Gastroesophageal sphincter (tissue), 4 donors: ENCODE results near the gene GZMM. TPM values are rescaled to one million over a fixed set of nuclear protein-coding genes. Genes with fewer than 3 reads are reported as not detected.
A peak's percentile ranks its signal among the peaks of the same experiment; 100 is the strongest.

Experiments used
- ATAC-seq: fragments of 150-250 bp; one replicate; pipeline ENCODE4 v1.9.1; 2016; ENCODE audit warnings: mild to moderate bottlenecking, moderate library complexity
- H3K27ac ChIP-seq, 4 donors: fragments of 200-600 bp; sonication (generic) in 3 of 4; 1 replicate in 3 of 4; 2 replicates in 1 of 4; pipeline ENCODE4 v1.5.1; 2016 to 2019
- H3K27me3 ChIP-seq: fragments of 200-600 bp; sonication (generic); one replicate; pipeline ENCODE4 v1.5.1; 2019
- H3K36me3 ChIP-seq, 2 donors: fragments of 200-600 bp; sonication (generic); one replicate each; pipeline ENCODE4 v1.5.1; 2019; ENCODE audit warnings: control low read depth in 1 of 2
- H3K4me1 ChIP-seq, 3 donors: fragments of 200-600 bp; sonication (generic); 1 replicate in 2 of 3; 2 replicates in 1 of 3; pipeline ENCODE4 v1.5.1; 2016 to 2019; ENCODE audit warnings: control low read depth in 2 of 3
- H3K4me3 ChIP-seq, 2 donors: fragments of 200-600 bp; sonication (generic); one replicate each; pipeline ENCODE4 v1.5.1; 2019; ENCODE audit warnings: mild to moderate bottlenecking in 1 of 2, moderate library complexity in 1 of 2
- H3K9me3 ChIP-seq, 3 donors: fragments of 200-600 bp; sonication (generic); one replicate each; pipeline ENCODE4 v1.5.1; 2017 to 2019; ENCODE audit warnings: control low read depth in 2 of 3
- EP300 ChIP-seq: sonication (generic); formaldehyde crosslinking; IDR thresholded peaks from one replicate; pipeline ENCODE4 v1.6.1; 2017; ENCODE audit warnings: antibody characterized with exemption, mild to moderate bottlenecking
- POLR2A ChIP-seq, 2 donors: fragments of 450-650 bp; IDR thresholded peaks; one replicate each; pipeline ENCODE4 v1.6.1; 2017; ENCODE audit warnings: antibody characterized with exemption in 2 of 2, mild to moderate bottlenecking in 2 of 2, moderate library complexity in 1 of 2
- POLR2AphosphoS5 ChIP-seq: sonication (generic); formaldehyde crosslinking; IDR thresholded peaks from one replicate; pipeline ENCODE4 v1.6.1; 2017; ENCODE audit warnings: antibody characterized with exemption
- WGBS, 2 donors: methylation state at CpG; one replicate each; pipeline ENCODE4 v1.1.5; 2018; ENCODE audit warnings: low coverage in 1 of 2; 5-methylcytosine and 5-hydroxymethylcytosine counted together
- total RNA-seq, 4 donors: library from RNA; depleted of rRNA; stranded (reverse); fragments of >200 nt; gene quantifications; one replicate each; pipeline ENCODE4 v1.1.0, GENCODE V29; 2016
- TF ChIP-seq, protein P1 (sequence below), 4 experiments: fragments of 200-600 bp in 2 of 4; fragments of 450-650 bp in 2 of 4; sonication (generic) in 1 of 4; IDR thresholded peaks; one replicate each; pipeline ENCODE4 v1.5.1; 2017 to 2019; ENCODE audit warnings: antibody characterized with exemption in 4 of 4, mild to moderate bottlenecking in 2 of 4, moderate library complexity in 2 of 4

The GZMM gene
- total RNA-seq, 4 donors from 2014 or later, result 0.62 to 1.8 TPM; not detected in 2

DNA sequence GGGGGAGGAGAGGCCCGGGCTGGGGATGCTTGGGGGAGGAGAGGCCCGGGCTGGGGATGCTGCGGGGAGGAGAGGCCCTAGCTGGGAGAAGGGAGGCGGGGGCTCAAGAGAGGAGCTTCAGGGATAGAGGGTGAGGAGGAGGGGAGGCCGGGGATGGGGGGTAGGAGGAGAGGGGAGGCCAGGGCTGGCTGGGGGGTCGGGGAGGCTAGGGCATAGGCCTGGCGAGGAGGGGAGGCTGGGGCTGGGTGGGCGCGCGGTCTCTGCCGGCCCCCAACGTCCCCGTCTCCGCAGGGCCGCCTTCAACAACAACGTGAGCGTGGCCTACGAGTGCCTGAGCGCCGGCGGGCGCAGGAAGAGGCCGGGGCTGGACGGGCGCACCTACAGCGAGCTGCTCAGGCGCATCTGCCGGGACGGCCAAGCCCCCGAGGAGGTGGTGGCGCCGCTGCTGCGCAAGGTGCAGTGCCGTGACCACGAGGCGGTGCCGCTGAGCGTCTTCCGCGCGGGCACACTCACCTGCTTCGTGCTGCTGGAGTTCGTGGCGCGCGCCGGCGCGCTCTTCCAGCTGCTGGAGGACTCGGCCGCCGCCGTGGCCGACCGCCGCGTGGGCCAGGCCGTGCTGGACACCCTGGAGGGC lies 25.1 kb upstream of the GZMM start:
- Histone ChIP-seq H3K27me3 (no peaks in the 10 kb centered on the region), H3K4me3 (no peak overlapping the region), H3K4me1 (no peaks in the 10 kb centered on the region), H3K27ac (no peak overlapping the region), H3K9me3 (no peaks in the 10 kb centered on the region), H3K36me3 (peaks cover 0 to 25% of the 10 kb centered on the region in 2 donors)
- ATAC-seq, result peak; percentile 34
- 100% methylated on average over 1 of the region's 58 CpGs; no CpG with 5 or more reads in 1 of the 2 donors for WGBS, 2 donors
- TF ChIP-seq, protein P1, sequence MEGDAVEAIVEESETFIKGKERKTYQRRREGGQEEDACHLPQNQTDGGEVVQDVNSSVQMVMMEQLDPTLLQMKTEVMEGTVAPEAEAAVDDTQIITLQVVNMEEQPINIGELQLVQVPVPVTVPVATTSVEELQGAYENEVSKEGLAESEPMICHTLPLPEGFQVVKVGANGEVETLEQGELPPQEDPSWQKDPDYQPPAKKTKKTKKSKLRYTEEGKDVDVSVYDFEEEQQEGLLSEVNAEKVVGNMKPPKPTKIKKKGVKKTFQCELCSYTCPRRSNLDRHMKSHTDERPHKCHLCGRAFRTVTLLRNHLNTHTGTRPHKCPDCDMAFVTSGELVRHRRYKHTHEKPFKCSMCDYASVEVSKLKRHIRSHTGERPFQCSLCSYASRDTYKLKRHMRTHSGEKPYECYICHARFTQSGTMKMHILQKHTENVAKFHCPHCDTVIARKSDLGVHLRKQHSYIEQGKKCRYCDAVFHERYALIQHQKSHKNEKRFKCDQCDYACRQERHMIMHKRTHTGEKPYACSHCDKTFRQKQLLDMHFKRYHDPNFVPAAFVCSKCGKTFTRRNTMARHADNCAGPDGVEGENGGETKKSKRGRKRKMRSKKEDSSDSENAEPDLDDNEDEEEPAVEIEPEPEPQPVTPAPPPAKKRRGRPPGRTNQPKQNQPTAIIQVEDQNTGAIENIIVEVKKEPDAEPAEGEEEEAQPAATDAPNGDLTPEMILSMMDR (IDR thresholded peaks at IDR 0.05), result peak in 1 of 4 experiments; percentile 15
- no peak for TF ChIP-seq POLR2AphosphoS5

DNA sequence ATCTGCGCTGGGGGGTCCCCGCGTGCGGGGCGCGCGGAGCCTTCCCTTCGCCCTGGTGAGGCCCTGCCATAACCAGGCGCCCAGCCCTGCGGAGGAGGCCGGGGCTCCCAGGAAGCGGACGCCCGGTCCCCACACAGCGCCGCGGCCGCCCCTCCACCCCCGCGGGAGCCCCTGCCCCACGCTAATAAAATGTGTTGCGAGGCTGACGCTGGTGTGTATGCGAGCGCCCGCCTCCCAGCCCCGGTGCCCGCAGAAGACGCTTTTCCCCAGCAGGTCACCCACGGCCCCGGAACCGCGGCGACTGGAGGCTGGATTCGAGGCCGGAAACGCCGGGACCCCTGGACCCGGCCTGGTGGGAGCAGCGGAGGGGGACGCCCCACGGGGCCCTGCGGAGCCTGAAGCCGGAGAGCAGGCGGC lies 24.4 kb upstream of the GZMM start:
- Histone ChIP-seq H3K27ac (no peak overlapping the region), H3K4me3 (no peak overlapping the region), H3K4me1 (no peaks in the 10 kb centered on the region), H3K36me3 (peaks cover 0 to 25% of the 10 kb centered on the region in 2 donors), H3K9me3 (no peaks in the 10 kb centered on the region), H3K27me3 (no peaks in the 10 kb centered on the region)
- no peak for ATAC-seq
- no peak for TF ChIP-seq POLR2A (IDR thresholded peaks at IDR 0.05)
- no peak for TF ChIP-seq POLR2AphosphoS5
- no peak for TF ChIP-seq EP300
- TF ChIP-seq, protein P1 (IDR thresholded peaks at IDR 0.05), result no peak
- WGBS, 2 donors, result no CpG with 5 or more reads among the region's 45 CpGs

DNA sequence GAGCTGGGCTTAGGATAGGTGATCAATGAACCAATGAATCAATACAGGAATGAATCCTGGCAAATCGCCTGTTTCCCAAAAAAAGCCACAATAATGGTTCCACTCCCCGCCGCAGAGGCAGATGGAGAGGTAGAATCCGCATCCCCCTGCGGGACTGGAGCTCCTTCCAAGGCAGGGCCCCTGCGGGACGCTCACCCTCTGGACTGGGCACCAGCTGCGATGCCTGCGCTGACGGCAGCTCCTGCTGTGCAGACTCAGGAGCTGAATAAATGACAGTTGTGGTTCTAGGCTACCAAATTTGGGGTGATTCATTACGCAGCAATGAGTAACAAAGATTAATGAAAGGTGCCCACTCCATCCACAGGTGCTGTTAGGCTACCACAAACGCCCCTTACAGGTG lies 21.1 kb upstream of the GZMM start:
- no peak for ATAC-seq
- Histone ChIP-seq H3K27ac (no peak overlapping the region), H3K4me3 (no peak overlapping the region), H3K9me3 (no peaks in the 10 kb centered on the region), H3K4me1 (no peaks in the 10 kb centered on the region), H3K36me3 (peaks cover 0 to 25% of the 10 kb centered on the region in 2 donors), H3K27me3 (peaks cover 8% of the 10 kb centered on the region)
- 93% methylated on average over 6 of the region's 12 CpGs; no CpG with 5 or more reads in 1 of the 2 donors for WGBS, 2 donors
- no peak for TF ChIP-seq POLR2AphosphoS5
- TF ChIP-seq, protein P1 (IDR thresholded peaks at IDR 0.05), result no peak
- TF ChIP-seq POLR2A (IDR thresholded peaks at IDR 0.05), result no peak
- no peak for TF ChIP-seq EP300

DNA sequence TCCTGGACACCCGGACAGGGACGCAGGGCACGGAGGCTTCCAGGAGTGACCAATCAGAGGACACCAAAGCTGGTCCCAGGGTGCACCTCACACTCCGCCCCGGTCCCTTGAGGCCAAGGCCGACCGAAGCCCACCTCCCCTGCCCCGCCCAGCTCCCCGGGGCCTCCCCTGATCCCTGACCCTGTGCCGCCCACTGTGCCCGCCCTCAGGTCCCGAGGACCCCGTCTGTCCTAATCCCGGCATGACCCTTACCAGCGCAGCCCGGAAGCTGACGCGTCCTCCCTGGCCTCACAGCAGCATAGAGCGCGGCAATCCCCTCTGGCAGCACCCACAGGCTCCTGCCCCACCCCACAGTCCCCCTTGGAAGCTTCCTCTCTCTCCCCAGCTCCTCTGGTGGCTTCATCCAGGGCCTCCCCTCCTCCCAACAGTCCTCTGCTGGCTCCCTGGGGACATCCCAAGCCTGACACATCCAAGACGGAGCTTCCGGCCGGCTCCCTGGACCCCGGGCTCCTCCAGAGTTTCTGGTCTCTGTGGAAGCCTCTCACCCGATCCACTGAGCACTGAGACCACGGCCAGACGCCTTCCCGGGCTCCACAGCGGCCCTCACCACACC lies 19.7 kb upstream of the GZMM start:
- WGBS, 2 donors, result 26 to 80% methylated on average over 1 to 12 of the region's 29 CpGs
- no peak for ATAC-seq
- Histone ChIP-seq H3K36me3 (peaks cover 0 to 21% of the 10 kb centered on the region in 2 donors), H3K4me1 (no peaks in the 10 kb centered on the region), H3K9me3 (no peaks in the 10 kb centered on the region), H3K4me3 (no peak overlapping the region), H3K27ac (no peak overlapping the region), H3K27me3 (peaks cover 8% of the 10 kb centered on the region)
- no peak for TF ChIP-seq POLR2A (IDR thresholded peaks at IDR 0.05)
- no peak for TF ChIP-seq POLR2AphosphoS5

DNA sequence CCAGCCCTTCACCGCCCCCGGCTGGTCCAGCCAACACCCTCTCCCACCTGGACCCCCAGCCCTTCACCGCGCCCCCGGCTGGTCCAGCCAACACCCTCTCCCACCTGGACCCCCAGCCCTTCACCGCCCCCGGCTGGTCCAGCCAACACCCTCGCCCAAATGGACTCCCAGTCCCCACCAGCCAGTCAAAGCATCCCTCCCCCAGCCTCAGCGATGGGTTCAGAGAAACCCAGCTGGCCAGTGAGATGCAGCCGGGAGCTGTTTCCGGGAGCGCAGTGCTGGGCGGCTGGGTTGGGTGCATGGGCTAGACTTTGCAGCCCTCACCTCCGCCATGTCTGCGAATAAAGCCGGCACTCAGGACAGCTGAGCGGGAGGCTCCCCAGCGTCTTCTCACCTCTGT lies 18.8 kb upstream of the GZMM start:
- no peak for ATAC-seq
- Histone ChIP-seq H3K4me1 (no peaks in the 10 kb centered on the region), H3K9me3 (no peaks in the 10 kb centered on the region), H3K27me3 (peaks cover 8% of the 10 kb centered on the region), H3K27ac (no peak overlapping the region), H3K4me3 (no peak overlapping the region), H3K36me3 (peaks cover 0 to 13% of the 10 kb centered on the region in 2 donors)
- no peak for TF ChIP-seq POLR2A (IDR thresholded peaks at IDR 0.05)
- TF ChIP-seq POLR2AphosphoS5, result no peak
- TF ChIP-seq, protein P1 (IDR thresholded peaks at IDR 0.05), result no peak
- TF ChIP-seq EP300, result no peak
- WGBS, 2 donors, result 40% methylated on average over 1 of the region's 18 CpGs; no CpG with 5 or more reads in 1 of the 2 donors
